GM19395 (cell line): ENCODE measurements around the gene ANKRD22.

Experiments
- ATAC-seq: cut with Tn5 transposase; IDR thresholded peaks from one replicate; pipeline ENCODE4 v1.9.1; 2021; ENCODE audit warnings: mild to moderate bottlenecking, moderate library complexity; ENCODE audit not compliant: unreplicated experiment

The ANKRD22 gene

GRCh38 chr10:88803641-88804040 is 48.0 kb downstream of the ANKRD22 start:
- no peak for ATAC-seq

- no peak for ATAC-seq
Observed at GRCh38 chr10:88802523-88803285, 48.9 kb downstream of the ANKRD22 start, which contains the start of gene LIPM. Gene LIPM (plus strand): TSS chr10:88802730. CDS start chr10:88802897, 167 bp downstream.

- ATAC-seq: no peak
Observed at GRCh38 chr10:88800152-88801125, 51.2 kb downstream of the ANKRD22 start.

- ATAC-seq: no peak
Observed at GRCh38 chr10:88794731-88795130, 56.9 kb downstream of the ANKRD22 start.

GRCh38 chr10:88793712-88794299 is 57.8 kb downstream of the ANKRD22 start:
- no peak for ATAC-seq

GRCh38 chr10:88792661-88793060 is 59.0 kb downstream of the ANKRD22 start:
- ATAC-seq: no peak

GRCh38 chr10:88791924-88792323 is 59.7 kb downstream of the ANKRD22 start:
- no peak for ATAC-seq

- no peak for ATAC-seq
Observed at GRCh38 chr10:88788924-88789323, 62.7 kb downstream of the ANKRD22 start.

- no peak for ATAC-seq
Observed at GRCh38 chr10:88787463-88787862, 64.2 kb downstream of the ANKRD22 start.

GRCh38 chr10:88786032-88786770 is 65.4 kb downstream of the ANKRD22 start:
- ATAC-seq: no peak

GRCh38 chr10:88783724-88784123 is 67.9 kb downstream of the ANKRD22 start:
- no peak for ATAC-seq

GRCh38 chr10:88782222-88782621 is 69.4 kb downstream of the ANKRD22 start:
- ATAC-seq: no peak

GRCh38 chr10:88781206-88781605 is 70.4 kb downstream of the ANKRD22 start:
- no peak for ATAC-seq
